ENCODE measurements around the gene GLO1. TPM values are rescaled to one million over a fixed set of nuclear protein-coding genes. Genes with fewer than 3 reads are reported as not detected.

The GLO1 gene
- 10 to 100 TPM; 92.8 to 98.5 (median 96.0) TPM for total RNA-seq
- 100 to 1,000 TPM in 1 of 3 donors, 10 to 100 TPM in 2; 64.9 to 129 (median 65.2) TPM for polyA plus RNA-seq

DNA sequence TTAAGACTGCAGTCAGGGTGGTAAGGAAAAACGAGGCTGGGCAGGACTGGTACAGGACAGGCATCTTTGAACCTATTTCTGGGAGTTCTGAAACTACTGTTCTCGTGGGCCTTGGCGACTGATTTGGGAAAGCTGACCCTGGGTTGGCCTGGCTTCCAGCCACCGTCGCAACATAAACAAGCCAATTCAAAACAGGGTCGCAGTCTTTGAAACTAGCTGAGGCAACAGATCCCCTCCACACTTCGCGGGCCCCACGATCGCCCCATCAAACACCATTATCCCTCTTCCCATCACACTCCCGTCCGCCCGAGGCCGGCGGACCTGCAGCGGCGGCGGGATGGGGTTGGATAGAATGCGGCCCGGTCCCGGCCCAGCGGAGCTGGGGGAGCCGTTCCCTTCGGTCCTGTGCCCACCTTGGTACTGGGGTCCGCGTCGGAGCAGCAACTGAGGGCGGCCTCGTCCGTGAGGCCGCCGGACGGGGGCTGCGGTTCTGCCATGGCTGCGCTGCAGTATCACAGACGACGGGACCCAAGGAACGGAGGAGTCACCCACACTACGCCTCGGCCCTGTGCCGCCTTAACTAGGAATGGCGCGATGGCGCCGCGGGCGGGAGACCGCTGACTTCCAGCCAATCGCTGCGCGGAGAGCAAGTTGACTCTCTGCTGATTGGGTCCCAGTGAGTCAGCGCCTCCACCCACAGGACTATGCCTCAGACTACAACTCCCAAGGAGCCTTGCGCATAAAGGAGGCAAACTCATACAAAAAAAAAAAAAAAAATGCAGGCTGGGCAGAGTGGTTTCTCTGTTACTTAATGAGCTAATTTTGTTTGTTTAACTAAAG is at the start of gene GLO1:
GLO1 (minus strand) TSS at position 588 of the 840 bp plus-strand sequence; CDS start at position 497, 91 bp downstream.
- H3K27ac ChIP-seq: peak within 1 kb of the TSS; percentile 92 to 97 (median 95)
- peak; percentile 78 for TF ChIP-seq POLR2A (IDR thresholded peaks at IDR 0.05)
- TF ChIP-seq CTCF (IDR thresholded peaks at IDR 0.05): no peak
- TF ChIP-seq EP300 (IDR thresholded peaks at IDR 0.05): no peak
- peak; percentile 95 to 98 (median 96) for TF ChIP-seq POLR2AphosphoS5 (IDR thresholded peaks at IDR 0.05)
- peaks cover 0 to 1% (median 0%) of the 10 kb centered on the region in 4 donors for H3K9me3 ChIP-seq
- H3K36me3 ChIP-seq: no peaks in the 10 kb centered on the region
- peak; percentile 99 for DNase-seq
- peak within 1 kb of the TSS; percentile 68 to 95 (median 85) for H3K4me3 ChIP-seq
- 0 to 1% methylated on average over 53 of the region's 53 CpGs for WGBS, 2 donors
- peaks cover 0 to 12% (median 6%) of the 10 kb centered on the region in 4 donors for H3K4me1 ChIP-seq
- intact Hi-C loops (cut with DNase I): loop anchor here (5.0 kb wide), 2 partner anchors 60 to 880 kb away; no protein-coding TSS in a partner anchor
- H3K27me3 ChIP-seq: no peaks in the 10 kb centered on the region

DNA sequence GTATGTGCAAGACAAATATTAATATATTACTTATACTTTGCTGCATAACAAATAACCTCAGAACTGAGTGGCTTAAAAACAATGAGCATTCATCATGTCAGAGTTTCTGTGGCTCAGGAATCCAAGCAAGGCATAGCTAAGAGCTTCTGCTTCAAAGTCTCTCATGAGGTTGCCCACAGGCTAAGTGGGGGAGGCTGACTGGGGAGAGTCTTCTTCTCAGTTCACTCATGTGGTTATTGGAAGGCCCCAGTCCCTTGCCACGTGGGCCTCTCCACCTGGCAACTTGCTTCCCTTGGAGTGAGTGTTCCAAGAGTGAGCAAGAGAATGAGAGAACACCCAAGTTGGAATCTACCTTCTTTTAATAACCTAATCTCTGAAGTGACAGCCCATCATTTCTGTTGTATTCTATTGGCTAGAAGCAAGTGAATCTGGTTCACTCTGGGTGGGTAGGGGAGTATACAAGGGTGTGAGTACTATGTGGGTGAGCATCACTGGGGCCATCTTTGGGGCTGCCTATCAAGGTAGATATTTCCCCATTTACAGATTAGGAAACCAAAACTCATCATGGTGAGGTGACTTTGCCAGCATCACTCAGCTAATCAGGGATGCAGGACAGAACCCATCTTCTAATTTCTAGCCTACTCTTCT is 48.1 kb upstream of the GLO1 start:
- no peaks in the 10 kb centered on the region for H3K9me3 ChIP-seq
- no peak for DNase-seq
- 68 to 70% methylated on average over 1 of the region's 1 CpG for WGBS, 2 donors
- no peak overlapping the region for H3K4me3 ChIP-seq
- intact Hi-C loops (cut with DNase I): no loop called here
- no peak for TF ChIP-seq CTCF (IDR thresholded peaks at IDR 0.05)
- TF ChIP-seq POLR2A (IDR thresholded peaks at IDR 0.05): no peak
- no peaks in the 10 kb centered on the region for H3K4me1 ChIP-seq
- no peaks in the 10 kb centered on the region for H3K27me3 ChIP-seq
- no peak overlapping the region for H3K27ac ChIP-seq
- no peaks in the 10 kb centered on the region for H3K36me3 ChIP-seq

GRCh38 chr6:38749473-38749872 is 46.5 kb upstream of the GLO1 start:
- Histone ChIP-seq H3K27ac (no peak overlapping the region), H3K36me3 (no peaks in the 10 kb centered on the region), H3K4me3 (no peak overlapping the region), H3K9me3 (no peaks in the 10 kb centered on the region), H3K4me1 (no peaks in the 10 kb centered on the region), H3K27me3 (no peaks in the 10 kb centered on the region)
- intact Hi-C loops (cut with DNase I): no loop called here
- TF ChIP-seq POLR2A (IDR thresholded peaks at IDR 0.05) (no peak), EP300 (IDR thresholded peaks at IDR 0.05) (no peak), POLR2AphosphoS5 (IDR thresholded peaks at IDR 0.05) (no peak), CTCF (IDR thresholded peaks at IDR 0.05) (no peak)
- 97 to 100% methylated on average over 1 of the region's 1 CpG for WGBS, 2 donors
- DNase-seq: no peak

DNA sequence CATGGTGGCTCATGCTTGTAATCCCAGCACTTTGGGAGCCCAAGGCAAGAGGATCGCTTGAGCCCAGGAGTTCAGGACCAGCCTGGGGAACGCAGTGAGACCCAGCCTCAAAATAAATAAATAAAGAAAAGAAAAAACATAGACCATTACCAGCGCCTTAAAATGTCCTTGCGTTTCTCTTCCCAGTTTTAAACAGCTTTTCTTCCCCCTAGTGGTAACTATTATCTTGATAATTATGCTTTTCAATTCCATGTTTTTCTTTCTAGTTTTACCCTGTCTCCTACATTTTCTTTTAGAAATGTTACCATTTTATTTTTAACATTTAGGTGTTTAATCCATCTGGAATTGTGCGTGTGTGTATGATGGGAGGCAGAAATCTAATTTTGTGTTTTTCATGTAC is 36.6 kb upstream of the GLO1 start:
- no peak for TF ChIP-seq POLR2A (IDR thresholded peaks at IDR 0.05)
- no peak overlapping the region for H3K27ac ChIP-seq
- intact Hi-C loops (cut with DNase I): no loop called here
- H3K36me3 ChIP-seq: no peaks in the 10 kb centered on the region
- DNase-seq: no peak
- no peaks in the 10 kb centered on the region for H3K27me3 ChIP-seq
- no peak overlapping the region for H3K4me3 ChIP-seq
- no peaks in the 10 kb centered on the region for H3K4me1 ChIP-seq
- 42 to 59% methylated on average over 5 of the region's 5 CpGs for WGBS, 2 donors
- no peaks in the 10 kb centered on the region for H3K9me3 ChIP-seq

DNA sequence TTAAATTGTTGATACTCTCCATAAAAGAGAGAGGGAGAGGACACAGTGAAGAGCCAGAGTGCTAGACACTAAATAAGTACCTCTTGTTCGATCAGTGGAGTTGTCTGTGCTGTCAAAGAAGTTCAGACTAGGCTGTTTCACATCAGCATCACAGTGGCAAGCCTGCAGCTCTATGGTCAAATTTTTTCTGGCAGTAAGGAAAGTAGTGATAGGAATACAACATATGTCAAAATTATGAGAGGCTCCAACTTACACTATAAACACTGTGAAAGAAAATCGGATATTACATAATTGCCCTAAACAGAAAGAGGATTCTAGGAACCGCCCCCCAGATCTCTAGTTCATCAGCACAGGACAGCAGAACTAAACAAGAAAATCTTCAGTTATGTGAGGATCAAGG is 35.3 kb upstream of the GLO1 start:
- TF ChIP-seq CTCF (IDR thresholded peaks at IDR 0.05) (no peak), EP300 (IDR thresholded peaks at IDR 0.05) (no peak), POLR2A (IDR thresholded peaks at IDR 0.05) (no peak), POLR2AphosphoS5 (IDR thresholded peaks at IDR 0.05) (no peak)
- intact Hi-C loops (cut with DNase I): no loop called here
- DNase-seq: no peak
- no peaks in the 10 kb centered on the region for H3K4me1 ChIP-seq
- no peaks in the 10 kb centered on the region for H3K27me3 ChIP-seq
- WGBS, 2 donors: 69 to 71% methylated on average over 3 of the region's 3 CpGs
- H3K4me3 ChIP-seq: no peak overlapping the region
- H3K36me3 ChIP-seq: no peaks in the 10 kb centered on the region
- no peaks in the 10 kb centered on the region for H3K9me3 ChIP-seq
- H3K27ac ChIP-seq: no peak overlapping the region

Measured in sigmoid colon (tissue), 7 donors.